Renal cortex interstitium (tissue), 15 donors: ENCODE measurements around the gene MPST. TPM values are rescaled to one million over a fixed set of nuclear protein-coding genes. Genes with fewer than 3 reads are reported as not detected.

Experiments
- DNase-seq, 11 donors: peaks; one replicate each; pipeline ENCODE4 v3.0.0-alpha.2; 2013; ENCODE audit warnings: low read depth in 9 of 11, low spot score in 4 of 11; ENCODE audit errors: extremely low read depth in 1 of 11
- long read RNA-seq, 16 experiments: transcript quantifications; one replicate each; lab custom pipeline, GENCODE V29; 2026
- polyA plus RNA-seq, 3 donors: library from polyadenylated mRNA; unstranded; fragments of 120-200 nt; gene quantifications; one replicate each; pipeline ENCODE4 v1.2.1, GENCODE V29; 2013; ENCODE audit not compliant: insufficient read length in 3 of 3

The MPST gene
- 10 to 100 TPM; 42.0 to 71.3 (median 66.7) TPM for polyA plus RNA-seq
- long read RNA-seq, donor 1, transcript MPST-203 (3 exons, 1,345 nt): minor isoform, 8 of 34 reads
- long read RNA-seq, donor 1, transcript MPST-206 (3 exons, 1,331 nt): major isoform, 17 of 34 reads
- long read RNA-seq, donor 1, partial matches to known transcripts: 8 of 34 reads
- long read RNA-seq, donor 1, other reads (novel, unspliced or antisense): 0 of 34 reads
- long read RNA-seq, donor 2, full-length matches to known transcripts: 17 of 31 reads
- long read RNA-seq, donor 2, partial matches to known transcripts: 14 of 31 reads
- long read RNA-seq, donor 2, other reads (novel, unspliced or antisense): 0 of 31 reads
- long read RNA-seq, donor 3, transcript MPST-203 (3 exons, 1,345 nt): minor isoform, 8 of 49 reads
- long read RNA-seq, donor 3, transcript MPST-206 (3 exons, 1,331 nt): major isoform, 24 of 49 reads
- long read RNA-seq, donor 3, partial matches to known transcripts: 16 of 49 reads
- long read RNA-seq, donor 3, other reads (novel, unspliced or antisense): 0 of 49 reads
- long read RNA-seq, donor 4, transcript MPST-203 (3 exons, 1,345 nt): minor isoform, 10 of 94 reads
- long read RNA-seq, donor 4, transcript MPST-206 (3 exons, 1,331 nt): major isoform, 25 of 94 reads
- long read RNA-seq, donor 4, partial matches to known transcripts: 57 of 94 reads
- long read RNA-seq, donor 4, other reads (novel, unspliced or antisense): 0 of 94 reads
- long read RNA-seq, donor 5, transcript MPST-203 (3 exons, 1,345 nt): minor isoform, 9 of 172 reads
- long read RNA-seq, donor 5, transcript MPST-206 (3 exons, 1,331 nt): major isoform, 42 of 172 reads
- long read RNA-seq, donor 5, partial matches to known transcripts: 55 of 172 reads
- long read RNA-seq, donor 5, other reads (novel, unspliced or antisense): 64 of 172 reads
- long read RNA-seq, donor 6, transcript MPST-206 (3 exons, 1,331 nt): minor isoform, 10 of 70 reads
- long read RNA-seq, donor 6, transcript MPST-203 (3 exons, 1,345 nt): major isoform, 12 of 70 reads
- long read RNA-seq, donor 6, partial matches to known transcripts: 33 of 70 reads
- long read RNA-seq, donor 6, other reads (novel, unspliced or antisense): 15 of 70 reads
- long read RNA-seq, donor 7, transcript MPST-206 (3 exons, 1,331 nt): major isoform, 13 of 41 reads
- long read RNA-seq, donor 7, transcript MPST-203 (3 exons, 1,345 nt): minor isoform, 7 of 41 reads
- long read RNA-seq, donor 7, partial matches to known transcripts: 20 of 41 reads
- long read RNA-seq, donor 7, other reads (novel, unspliced or antisense): 0 of 41 reads
- long read RNA-seq, donor 8, transcript MPST-206 (3 exons, 1,331 nt): major isoform, 29 of 76 reads
- long read RNA-seq, donor 8, transcript MPST-203 (3 exons, 1,345 nt): minor isoform, 12 of 76 reads
- long read RNA-seq, donor 8, partial matches to known transcripts: 33 of 76 reads
- long read RNA-seq, donor 8, other reads (novel, unspliced or antisense): 0 of 76 reads
- long read RNA-seq, donor 9, transcript MPST-203 (3 exons, 1,345 nt): minor isoform, 6 of 43 reads
- long read RNA-seq, donor 9, transcript MPST-206 (3 exons, 1,331 nt): major isoform, 26 of 43 reads
- long read RNA-seq, donor 9, partial matches to known transcripts: 9 of 43 reads
- long read RNA-seq, donor 9, other reads (novel, unspliced or antisense): 0 of 43 reads
- long read RNA-seq, donor 10, transcript MPST-206 (3 exons, 1,331 nt): major isoform, 19 of 106 reads
- long read RNA-seq, donor 10, transcript MPST-203 (3 exons, 1,345 nt): minor isoform, 12 of 106 reads
- long read RNA-seq, donor 10, partial matches to known transcripts: 73 of 106 reads
- long read RNA-seq, donor 10, other reads (novel, unspliced or antisense): 0 of 106 reads
- long read RNA-seq, donor 11, transcript MPST-203 (3 exons, 1,345 nt): minor isoform, 5 of 87 reads
- long read RNA-seq, donor 11, transcript MPST-206 (3 exons, 1,331 nt): major isoform, 16 of 87 reads
- long read RNA-seq, donor 11, partial matches to known transcripts: 64 of 87 reads
- long read RNA-seq, donor 11, other reads (novel, unspliced or antisense): 0 of 87 reads
- long read RNA-seq, donor 12, transcript MPST-206 (3 exons, 1,331 nt): major isoform, 5 of 11 reads
- long read RNA-seq, donor 12, partial matches to known transcripts: 5 of 11 reads
- long read RNA-seq, donor 12, other reads (novel, unspliced or antisense): 0 of 11 reads
- long read RNA-seq, donor 13, transcript MPST-203 (3 exons, 1,345 nt): minor isoform, 17 of 50 reads
- long read RNA-seq, donor 13, transcript MPST-206 (3 exons, 1,331 nt): major isoform, 33 of 50 reads
- long read RNA-seq, donor 13, partial matches to known transcripts: 0 of 50 reads
- long read RNA-seq, donor 13, other reads (novel, unspliced or antisense): 0 of 50 reads
- long read RNA-seq, donor 14, transcript MPST-206 (3 exons, 1,331 nt): major isoform, 19 of 42 reads
- long read RNA-seq, donor 14, transcript MPST-203 (3 exons, 1,345 nt): minor isoform, 8 of 42 reads
- long read RNA-seq, donor 14, partial matches to known transcripts: 13 of 42 reads
- long read RNA-seq, donor 14, other reads (novel, unspliced or antisense): 0 of 42 reads
- long read RNA-seq, donor 15, full-length matches to known transcripts: 16 of 29 reads
- long read RNA-seq, donor 15, partial matches to known transcripts: 13 of 29 reads
- long read RNA-seq, donor 15, other reads (novel, unspliced or antisense): 0 of 29 reads
- long read RNA-seq, donor 16, transcript MPST-206 (3 exons, 1,331 nt): major isoform, 52 of 329 reads
- long read RNA-seq, donor 16, transcript MPST-203 (3 exons, 1,345 nt): minor isoform, 32 of 329 reads
- long read RNA-seq, donor 16, partial matches to known transcripts: 234 of 329 reads
- long read RNA-seq, donor 16, other reads (novel, unspliced or antisense): 9 of 329 reads

GRCh38 chr22:37019309-37020191, at the start of gene MPST, which contains the start of gene TST:
MPST (plus strand) TSS chr22:37019742; CDS start chr22:37019837, 95 bp downstream.
TST (minus strand) TSS chr22:37019447; CDS start chr22:37018732, 715 bp downstream.
- peak in 6 of 11 donors; percentile 67 to 82 (median 75) for DNase-seq

- no peak for DNase-seq
Measured at GRCh38 chr22:36971341-36972125, 48.0 kb upstream of the MPST start.

- DNase-seq: no peak
Measured at GRCh38 chr22:36976606-36977005, 42.9 kb upstream of the MPST start.

- DNase-seq: peak in 4 of 11 donors; percentile 15 to 44 (median 23)
Measured at GRCh38 chr22:36977401-36977861, 42.1 kb upstream of the MPST start.

- DNase-seq: peak; percentile 64 to 85 (median 80)
Measured at GRCh38 chr22:36977947-36978660, 41.4 kb upstream of the MPST start.

GRCh38 chr22:36979016-36979910, 40.3 kb upstream of the MPST start:
- DNase-seq: no peak

- no peak for DNase-seq
Measured at GRCh38 chr22:36981247-36981775, 38.2 kb upstream of the MPST start.

- DNase-seq: no peak
Measured at GRCh38 chr22:36982136-36982535, 37.4 kb upstream of the MPST start.

- DNase-seq: no peak
Measured at GRCh38 chr22:36985211-36985889, 34.2 kb upstream of the MPST start.

- DNase-seq: no peak
Measured at GRCh38 chr22:36986242-36986821, 33.2 kb upstream of the MPST start.
